ENCODE data around the gene SMG6.

SMG6 gene

GRCh38 chr17:2107050-2107449 lies 196.5 kb downstream of the SMG6 start:
- Histone ChIP-seq H3K9me3 (ENCODE audit: severe bottlenecking) (no peaks in the 10 kb centered on the region), H3K4me3 (ENCODE audit: low read depth, low read length) (no peak overlapping the region), H3K36me3 (no peaks in the 10 kb centered on the region), H3K27me3 (ENCODE audit: insufficient read depth, low read depth, severe bottlenecking) (no peaks in the 10 kb centered on the region), H3K27ac (no peak overlapping the region)
- TF ChIP-seq CTCF (IDR thresholded peaks at IDR 0.05; ENCODE audit: low read depth, low read length) = no peak
- DNase-seq = no peak

- no peak for DNase-seq
- Histone ChIP-seq H3K4me3 (ENCODE audit: low read depth, low read length) (no peak overlapping the region), H3K36me3 (no peaks in the 10 kb centered on the region; the same call in 1 of the 2 replicates), H3K9me3 (ENCODE audit: severe bottlenecking) (no peaks in the 10 kb centered on the region), H3K27ac (no peak overlapping the region), H3K27me3 (ENCODE audit: insufficient read depth, low read depth, severe bottlenecking) (no peaks in the 10 kb centered on the region)
- no peak for TF ChIP-seq CTCF (IDR thresholded peaks at IDR 0.05; ENCODE audit: low read depth, low read length)
These were observed 197.2 kb downstream of the SMG6 start for GRCh38 chr17:2106308-2106955.

- no peaks in the 10 kb centered on the region for H3K9me3 ChIP-seq (ENCODE audit: severe bottlenecking)
- no peak for DNase-seq
- no peak overlapping the region for H3K4me3 ChIP-seq (ENCODE audit: low read depth, low read length)
- no peaks in the 10 kb centered on the region for H3K27me3 ChIP-seq (ENCODE audit: insufficient read depth, low read depth, severe bottlenecking)
- no peaks in the 10 kb centered on the region; the same call in 1 of the 2 replicates for H3K36me3 ChIP-seq
- no peak overlapping the region for H3K27ac ChIP-seq
- TF ChIP-seq CTCF (IDR thresholded peaks at IDR 0.05; ENCODE audit: low read depth, low read length) = no peak
These were observed 197.9 kb downstream of the SMG6 start for GRCh38 chr17:2105663-2106062.

GRCh38 chr17:2102931-2103809 lies 200.4 kb downstream of the SMG6 start:
- DNase-seq = no peak
- no peaks in the 10 kb centered on the region; the same call in 1 of the 2 replicates for H3K36me3 ChIP-seq
- no peak overlapping the region for H3K27ac ChIP-seq
- H3K27me3 ChIP-seq (ENCODE audit: insufficient read depth, low read depth, severe bottlenecking) = no peaks in the 10 kb centered on the region
- TF ChIP-seq CTCF (IDR thresholded peaks at IDR 0.05; ENCODE audit: low read depth, low read length) = no peak
- H3K9me3 ChIP-seq (ENCODE audit: severe bottlenecking) = no peaks in the 10 kb centered on the region
- H3K4me3 ChIP-seq (ENCODE audit: low read depth, low read length) = no peak overlapping the region

GRCh38 chr17:2101448-2102257 lies 201.9 kb downstream of the SMG6 start:
- H3K27me3 ChIP-seq (ENCODE audit: insufficient read depth, low read depth, severe bottlenecking) = no peaks in the 10 kb centered on the region
- no peaks in the 10 kb centered on the region for H3K9me3 ChIP-seq (ENCODE audit: severe bottlenecking)
- no peak for DNase-seq
- H3K4me3 ChIP-seq (ENCODE audit: low read depth, low read length) = no peak overlapping the region
- no peaks in the 10 kb centered on the region; the same call in 1 of the 2 replicates for H3K36me3 ChIP-seq
- H3K27ac ChIP-seq = no peak overlapping the region
- no peak for TF ChIP-seq CTCF (IDR thresholded peaks at IDR 0.05; ENCODE audit: low read depth, low read length)
